Activated T-cell treated with anti-CD3 and anti-CD28 coated beads for 4 hours (primary cell): ENCODE results near the gene COLEC12.

Experiments used
- DNase-seq: peaks from one replicate; pipeline ENCODE4 v3.0.0-alpha.2; 2020

The COLEC12 gene

DNA sequence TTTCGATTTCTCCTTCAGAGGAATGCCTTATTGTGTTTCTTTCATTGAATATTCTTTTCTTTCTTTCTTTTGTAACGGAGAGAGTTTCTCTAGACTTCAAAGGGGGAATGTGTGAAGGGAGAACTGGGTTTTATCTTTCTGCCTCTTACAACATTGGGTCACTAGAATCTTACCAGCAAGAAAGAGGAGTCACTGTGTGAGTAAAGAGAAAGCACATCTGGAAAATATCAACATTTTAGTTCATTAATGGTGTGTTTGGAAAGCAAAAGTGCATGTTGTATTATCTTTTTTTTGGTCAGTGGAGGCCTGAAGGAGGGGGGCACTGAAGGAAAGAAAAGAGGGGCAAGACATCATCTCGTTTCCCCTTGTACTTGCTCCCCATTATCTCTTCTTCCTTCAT, 146.0 kb downstream of the COLEC12 start:
- DNase-seq, result no peak

DNA sequence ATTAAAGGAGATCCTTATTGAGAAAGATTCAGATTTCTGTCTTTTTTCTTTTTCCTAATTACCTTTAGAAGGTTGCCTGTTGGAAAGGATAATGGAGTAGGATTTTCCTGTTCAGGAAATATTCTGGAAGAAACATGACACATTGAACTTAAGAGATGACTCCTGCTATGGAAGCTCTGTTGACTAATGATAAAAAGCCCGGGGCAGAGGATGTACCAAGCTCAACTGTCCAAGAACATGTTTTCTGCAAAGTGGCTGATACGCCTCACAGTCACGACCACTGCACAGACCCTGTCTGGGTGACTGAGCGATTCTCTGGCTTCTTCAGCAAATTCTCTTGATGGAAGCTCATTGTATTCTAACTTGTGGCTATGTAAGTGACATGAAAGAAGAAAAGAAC, 146.5 kb downstream of the COLEC12 start:
- no peak for DNase-seq

DNA sequence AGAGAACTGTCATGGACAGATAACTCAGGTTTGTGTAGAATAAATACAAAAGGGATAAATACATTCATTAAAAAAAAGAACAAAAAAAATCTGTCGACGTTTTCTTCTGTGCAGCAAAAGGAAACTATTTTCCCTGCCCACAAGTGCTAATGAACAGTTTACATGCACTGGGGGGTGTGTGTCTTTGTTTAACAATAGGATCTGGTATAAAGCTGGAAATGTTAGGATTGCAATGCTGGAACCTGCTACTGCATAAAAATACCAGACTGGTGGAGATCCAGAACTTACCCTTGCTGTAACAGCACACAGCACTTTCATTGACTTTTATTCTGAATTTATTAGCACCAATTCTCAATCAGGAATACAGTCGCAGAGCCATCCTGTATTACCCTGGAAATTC, 148.1 kb downstream of the COLEC12 start:
- no peak for DNase-seq

- DNase-seq, result no peak
Measured at GRCh38 chr18:350953-351572, 149.4 kb downstream of the COLEC12 start.

GRCh38 chr18:346600-346999, 153.9 kb downstream of the COLEC12 start:
- DNase-seq, result no peak

GRCh38 chr18:341102-341501, 159.4 kb downstream of the COLEC12 start:
- DNase-seq, result no peak

DNA sequence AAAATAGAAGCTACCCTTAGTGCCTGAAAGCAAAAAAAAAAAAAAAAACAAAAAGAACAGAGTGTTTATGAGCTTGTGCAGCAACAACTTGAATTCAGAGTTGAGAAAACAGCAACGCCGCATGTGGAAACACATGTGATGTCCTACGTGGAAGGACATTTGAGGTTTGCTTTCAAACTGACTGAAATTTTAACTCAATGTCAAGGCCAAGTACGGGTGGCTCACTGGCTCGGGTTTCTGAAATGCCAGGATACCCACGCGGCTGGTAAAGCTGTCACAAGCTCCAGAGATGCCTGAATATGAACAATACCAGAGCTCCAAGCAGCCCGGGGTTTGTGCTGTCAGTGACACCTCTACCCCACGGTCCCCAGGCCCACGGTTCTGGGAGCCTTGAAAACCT, 160.5 kb downstream of the COLEC12 start:
- DNase-seq, result no peak

DNA sequence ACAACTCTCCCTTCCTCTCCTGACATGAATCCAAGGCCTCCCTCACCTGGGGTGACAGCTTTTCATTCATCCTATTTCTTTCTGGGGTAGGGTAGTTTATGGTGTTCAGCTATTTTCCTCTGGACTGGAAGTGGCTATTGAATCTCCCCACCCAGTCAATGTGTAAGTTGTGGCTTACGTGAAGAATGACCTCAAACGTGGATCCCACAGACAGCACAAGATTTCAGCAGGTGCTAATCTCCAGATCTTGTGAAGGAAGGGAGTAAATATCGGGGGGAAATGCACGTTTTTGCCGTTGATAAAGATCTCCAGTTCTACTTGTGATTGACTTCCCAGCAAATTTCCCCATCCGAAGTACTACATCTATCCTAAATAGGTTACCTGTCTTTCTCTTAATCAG, 161.3 kb downstream of the COLEC12 start:
- DNase-seq, result no peak

DNA sequence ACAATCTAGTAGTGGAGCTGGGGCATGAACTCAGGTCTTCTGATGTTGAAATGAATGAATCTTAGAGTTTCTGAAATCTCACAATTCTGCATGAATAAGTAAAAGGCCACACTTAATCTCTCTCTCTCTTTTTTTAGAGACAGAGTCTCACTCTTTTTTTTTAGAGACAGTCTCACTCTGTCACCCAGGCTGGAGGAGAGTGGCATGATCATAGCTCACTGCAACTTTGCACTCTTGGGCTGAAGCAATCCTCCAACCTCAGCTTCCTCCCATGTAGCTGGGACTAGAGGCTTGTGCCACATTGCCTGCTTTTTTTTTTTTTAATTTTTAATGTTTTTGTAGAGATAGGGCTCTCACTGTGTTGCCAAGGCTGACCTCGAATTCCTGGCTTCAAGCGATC, 163.8 kb downstream of the COLEC12 start:
- no peak for DNase-seq

DNA sequence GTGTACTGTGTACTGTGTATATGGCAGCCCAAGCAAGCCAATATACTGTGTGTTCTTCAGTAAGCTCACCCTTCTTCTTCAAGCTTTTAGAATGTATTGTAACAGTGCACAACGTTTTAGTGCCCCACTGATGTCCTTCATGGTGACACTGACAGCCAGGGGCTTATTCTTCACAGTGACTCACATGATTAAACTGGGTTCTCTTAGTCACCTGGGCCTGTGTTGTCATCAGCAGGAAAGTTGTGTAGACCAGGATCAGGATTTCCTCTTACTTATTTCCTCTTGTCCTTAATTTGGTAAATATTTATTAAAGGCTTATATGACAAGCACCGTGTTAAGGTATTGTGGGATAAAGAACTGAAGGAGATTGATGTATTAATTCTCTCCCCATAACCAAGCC, 164.8 kb downstream of the COLEC12 start:
- no peak for DNase-seq

DNA sequence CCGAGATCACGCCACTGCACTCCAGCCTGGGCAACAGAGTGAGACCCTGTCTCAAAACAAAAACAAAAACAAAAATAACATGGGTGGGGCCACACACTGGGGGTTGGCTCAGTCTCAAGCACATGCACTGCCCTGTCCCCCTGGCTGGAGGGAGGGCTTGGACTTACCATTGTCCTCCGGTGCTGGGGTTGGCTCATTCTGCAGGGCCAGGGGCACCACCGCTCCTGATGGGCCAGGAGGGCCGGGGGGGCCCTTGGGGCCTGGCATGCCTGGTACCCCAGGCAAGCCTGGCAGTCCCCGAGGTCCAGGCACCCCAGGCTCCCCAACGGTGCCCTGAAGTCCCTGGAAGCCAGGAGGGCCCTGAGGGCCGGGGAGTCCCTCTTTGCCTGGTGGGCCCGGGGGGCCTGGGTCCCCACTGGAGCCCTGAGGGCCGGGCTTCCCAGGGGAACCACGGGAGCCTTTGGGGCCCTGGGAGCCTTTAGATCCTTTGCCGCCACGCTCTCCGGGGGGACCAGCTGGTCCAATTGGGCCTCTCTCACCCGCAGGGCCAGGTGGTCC, 165.8 kb downstream of the COLEC12 start:
- DNase-seq, result no peak

- DNase-seq, result no peak
Measured at GRCh38 chr18:332721-333510, 167.6 kb downstream of the COLEC12 start.

GRCh38 chr18:332007-332406, 168.5 kb downstream of the COLEC12 start:
- DNase-seq, result no peak

GRCh38 chr18:331221-331821, 169.2 kb downstream of the COLEC12 start:
- no peak for DNase-seq

DNA sequence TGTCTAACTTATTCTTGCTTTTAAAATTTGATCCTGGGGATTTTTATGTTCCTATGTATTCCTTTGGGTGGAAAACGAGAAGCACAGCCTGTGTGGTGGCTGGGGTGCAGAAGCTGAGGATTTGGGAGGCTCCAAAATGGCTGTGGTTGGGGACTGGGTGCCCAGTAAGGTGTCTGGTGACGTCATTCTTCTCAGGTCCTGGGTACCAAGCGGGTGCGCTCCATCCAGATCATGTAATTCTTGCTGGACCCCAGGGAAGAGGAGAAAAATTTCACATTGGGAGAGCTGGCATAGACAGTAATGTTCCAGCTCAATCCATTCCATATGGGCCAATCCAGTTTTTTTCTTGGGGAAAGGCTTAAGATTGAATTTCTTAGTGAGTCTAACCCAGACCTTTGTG, 171.6 kb downstream of the COLEC12 start:
- DNase-seq, result no peak

DNA sequence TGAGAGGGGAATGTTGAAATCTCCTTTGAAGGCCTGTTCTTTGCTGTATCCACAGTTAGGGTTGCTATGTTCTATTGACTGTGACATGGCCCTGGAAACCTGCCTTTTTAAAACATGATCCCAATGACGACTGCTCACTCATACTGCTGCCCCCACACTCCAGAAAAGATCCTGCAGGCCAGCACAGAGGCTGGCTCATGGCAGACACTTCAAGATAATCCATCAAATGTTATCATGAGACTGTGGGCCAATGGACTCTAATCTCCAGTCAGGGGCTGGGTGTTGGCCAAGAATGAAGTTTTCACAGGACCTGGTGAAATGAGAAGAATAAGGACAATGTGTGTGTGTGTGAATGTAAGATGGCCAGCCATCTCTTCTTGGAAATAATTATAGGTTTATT, 173.7 kb downstream of the COLEC12 start:
- DNase-seq, result no peak

DNA sequence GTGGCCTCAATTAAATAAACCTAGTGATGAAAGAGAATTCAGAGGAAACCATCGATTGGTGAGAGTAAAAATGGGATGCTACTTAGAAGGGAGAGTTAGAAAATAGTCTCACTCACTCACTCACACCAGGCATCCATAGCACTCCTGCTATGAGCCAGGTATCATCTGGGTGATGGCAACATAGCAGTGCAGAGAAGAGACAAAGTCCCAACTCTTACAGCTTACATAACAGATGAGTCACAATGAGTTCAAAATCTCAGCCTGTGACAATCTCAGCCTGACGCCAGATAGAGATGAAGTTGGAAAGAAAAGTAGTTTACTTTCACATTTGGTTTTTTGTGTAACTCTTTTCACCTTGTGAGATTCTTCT, 177.3 kb downstream of the COLEC12 start:
- DNase-seq, result no peak

- DNase-seq, result no peak
Measured at GRCh38 chr18:321865-322467, 178.5 kb downstream of the COLEC12 start.

DNA sequence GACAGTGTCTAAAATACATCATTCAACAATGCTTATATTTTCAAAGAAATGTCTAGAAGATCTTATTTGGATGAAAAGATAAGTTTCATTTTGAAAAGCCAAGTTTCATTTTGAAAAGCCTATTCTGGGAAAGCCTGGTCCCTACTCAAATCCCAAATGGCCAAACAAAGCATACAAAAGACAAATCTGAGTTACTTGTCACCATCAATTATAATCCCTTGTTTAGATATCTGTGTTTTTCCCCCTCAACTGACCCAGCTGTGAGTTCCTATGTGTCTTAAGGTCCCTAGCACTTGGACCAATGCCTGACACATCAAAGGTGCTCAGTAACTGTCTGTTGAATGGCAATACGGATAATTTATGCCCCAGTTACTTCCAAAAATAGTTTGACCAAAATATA, 180.3 kb downstream of the COLEC12 start:
- DNase-seq, result no peak

DNA sequence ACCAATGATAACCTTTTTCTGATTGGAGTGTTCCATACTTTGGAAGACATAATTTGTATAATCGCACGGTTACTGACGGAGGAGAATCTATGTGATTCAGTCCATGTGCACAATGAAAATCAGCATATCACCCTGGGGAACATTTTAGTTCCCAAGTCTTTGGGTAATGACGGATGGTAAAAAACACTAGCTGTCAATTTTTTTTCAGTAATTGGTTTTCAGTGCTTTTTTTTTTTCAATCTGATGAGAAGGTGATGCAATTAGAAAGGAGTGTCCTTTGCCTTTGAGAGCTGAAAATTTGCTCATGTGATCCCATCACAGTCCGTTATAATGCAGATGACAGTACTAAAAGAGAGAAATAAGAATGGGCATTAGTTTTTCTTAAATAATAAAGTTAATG, 180.8 kb downstream of the COLEC12 start:
- no peak for DNase-seq

- DNase-seq, result no peak
Measured at GRCh38 chr18:318791-319291, 181.7 kb downstream of the COLEC12 start.

DNA sequence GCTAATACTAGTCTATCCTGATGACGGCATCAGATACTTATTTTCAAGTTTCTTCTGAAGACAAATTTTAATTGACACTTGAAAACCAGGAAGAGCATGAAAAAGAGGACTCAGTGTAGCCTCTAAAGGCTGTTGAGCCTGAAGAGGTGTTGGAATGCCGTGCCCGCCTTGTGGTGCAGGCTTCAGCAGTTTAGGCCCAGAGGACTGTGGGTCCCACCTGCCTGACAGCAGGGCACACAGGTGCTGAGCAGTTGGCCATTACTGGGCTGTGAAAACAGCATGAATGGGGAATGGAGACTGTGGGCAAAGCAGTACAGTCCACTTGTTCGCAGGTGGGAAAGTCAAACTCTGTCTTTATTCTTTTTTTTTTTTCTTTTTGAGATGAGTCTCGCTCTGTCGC, 182.9 kb downstream of the COLEC12 start:
- no peak for DNase-seq

DNA sequence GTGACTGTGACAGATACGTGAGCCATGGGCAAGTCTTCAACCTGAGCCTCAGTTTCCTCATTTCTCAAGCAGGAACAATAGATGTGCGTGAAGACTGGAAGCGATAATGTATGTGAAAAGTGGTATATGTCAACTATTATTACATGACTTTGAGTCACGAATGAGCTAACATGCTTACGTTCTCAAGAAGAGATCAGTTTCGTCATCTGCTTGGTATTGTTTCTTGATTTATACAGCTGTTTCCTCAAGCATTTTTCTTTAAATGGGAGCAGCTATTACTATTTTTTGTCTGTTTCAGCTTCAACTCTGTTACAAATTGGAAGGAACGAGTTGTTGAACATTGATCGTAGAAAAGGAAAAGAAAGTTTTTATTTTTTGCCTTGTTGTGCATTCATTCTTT, 184.1 kb downstream of the COLEC12 start:
- DNase-seq, result no peak

- no peak for DNase-seq
Measured at GRCh38 chr18:313931-314330, 186.6 kb downstream of the COLEC12 start.
